Stimulated activated CD8-positive, alpha-beta memory T cell treated with anti-CD3 and anti-CD28 coated beads, Interleukin-15, amount 100 ng/mL, for 48 hours (primary cell): Measurements from ENCODE around the gene IGSF8.
A peak's percentile ranks its signal among the peaks of the same experiment; 100 is the strongest.

Source experiments
- DNase-seq, 2 donors: peaks; one replicate each; pipeline ENCODE4 v3.0.0-alpha.2; 2020; ENCODE audit warnings: low read depth in 2 of 2

IGSF8 gene

GRCh38 chr1:160089883-160090282 is 8.5 kb downstream of the IGSF8 start:
- no peak for DNase-seq

GRCh38 chr1:160087118-160087662 is 11.2 kb downstream of the IGSF8 start:
- DNase-seq: no peak

GRCh38 chr1:160086456-160086892 is 11.9 kb downstream of the IGSF8 start:
- no peak for DNase-seq

- peak; percentile 67 to 70 for DNase-seq
Observed at GRCh38 chr1:160085686-160086455, 12.5 kb downstream of the IGSF8 start.

- no peak for DNase-seq
Observed at GRCh38 chr1:160084771-160085321, 13.6 kb downstream of the IGSF8 start.

- peak; percentile 41 to 51 for DNase-seq
Observed at GRCh38 chr1:160083968-160084770, 14.2 kb downstream of the IGSF8 start.

GRCh38 chr1:160082926-160083325 is 15.5 kb downstream of the IGSF8 start:
- no peak for DNase-seq

GRCh38 chr1:160082487-160082886 is 15.9 kb downstream of the IGSF8 start:
- DNase-seq: no peak

- DNase-seq: no peak
Observed at GRCh38 chr1:160081261-160081936, 17.0 kb downstream of the IGSF8 start, which contains the start of gene KCNJ9. Gene KCNJ9 (plus strand): TSS chr1:160081538. CDS start chr1:160084031, 2,493 bp downstream.

- DNase-seq: no peak
Observed at GRCh38 chr1:160080381-160081100, 17.9 kb downstream of the IGSF8 start.

GRCh38 chr1:160079448-160079847 is 19.0 kb downstream of the IGSF8 start:
- no peak for DNase-seq

- DNase-seq: peak; percentile 36 to 46
Observed at GRCh38 chr1:160078512-160079195, 19.8 kb downstream of the IGSF8 start.

- DNase-seq: no peak
Observed at GRCh38 chr1:160077486-160077885, 20.9 kb downstream of the IGSF8 start.

- DNase-seq: no peak
Observed at GRCh38 chr1:160076295-160076694, 22.1 kb downstream of the IGSF8 start.

GRCh38 chr1:160075836-160076235 is 22.6 kb downstream of the IGSF8 start:
- no peak for DNase-seq

- DNase-seq: no peak
Observed at GRCh38 chr1:160074865-160075264, 23.6 kb downstream of the IGSF8 start.

GRCh38 chr1:160071289-160071688 is 27.1 kb downstream of the IGSF8 start:
- DNase-seq: no peak

- DNase-seq: peak; percentile 54 to 60
Observed at GRCh38 chr1:160070243-160071163, 27.9 kb downstream of the IGSF8 start.
